COR-L47 (cell line): Measurements from ENCODE around the gene BPIFB6.

Experiments
- DNase-seq: peaks from one replicate; lab custom pipeline; 2025; lab: John Stamatoyannopoulos, UW

BPIFB6 gene

GRCh38 chr20:33016581-33017109 lies 14.8 kb upstream of the BPIFB6 start:
- DNase-seq = no peak

DNA sequence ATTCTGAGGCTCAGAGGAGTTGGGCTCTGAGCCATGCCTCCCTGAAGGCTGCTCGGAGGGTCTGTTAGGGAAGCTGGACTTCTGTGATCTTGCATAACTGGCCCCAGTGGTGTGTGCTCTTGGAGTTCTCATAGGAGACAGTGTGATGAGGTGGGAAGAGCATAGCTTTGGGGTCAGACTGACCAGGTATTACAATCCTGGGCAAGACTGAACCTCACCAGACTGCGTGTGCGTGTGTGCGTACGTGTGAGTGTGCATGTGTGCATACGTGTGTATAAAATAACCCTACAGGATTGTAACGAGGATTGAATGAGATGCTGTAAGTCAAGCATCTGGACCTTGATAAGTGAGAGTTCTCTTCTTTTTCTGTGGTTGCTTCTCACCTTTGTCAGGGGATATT lies 13.9 kb upstream of the BPIFB6 start:
- DNase-seq = no peak

GRCh38 chr20:33018169-33018931 lies 13.1 kb upstream of the BPIFB6 start:
- DNase-seq = no peak

DNA sequence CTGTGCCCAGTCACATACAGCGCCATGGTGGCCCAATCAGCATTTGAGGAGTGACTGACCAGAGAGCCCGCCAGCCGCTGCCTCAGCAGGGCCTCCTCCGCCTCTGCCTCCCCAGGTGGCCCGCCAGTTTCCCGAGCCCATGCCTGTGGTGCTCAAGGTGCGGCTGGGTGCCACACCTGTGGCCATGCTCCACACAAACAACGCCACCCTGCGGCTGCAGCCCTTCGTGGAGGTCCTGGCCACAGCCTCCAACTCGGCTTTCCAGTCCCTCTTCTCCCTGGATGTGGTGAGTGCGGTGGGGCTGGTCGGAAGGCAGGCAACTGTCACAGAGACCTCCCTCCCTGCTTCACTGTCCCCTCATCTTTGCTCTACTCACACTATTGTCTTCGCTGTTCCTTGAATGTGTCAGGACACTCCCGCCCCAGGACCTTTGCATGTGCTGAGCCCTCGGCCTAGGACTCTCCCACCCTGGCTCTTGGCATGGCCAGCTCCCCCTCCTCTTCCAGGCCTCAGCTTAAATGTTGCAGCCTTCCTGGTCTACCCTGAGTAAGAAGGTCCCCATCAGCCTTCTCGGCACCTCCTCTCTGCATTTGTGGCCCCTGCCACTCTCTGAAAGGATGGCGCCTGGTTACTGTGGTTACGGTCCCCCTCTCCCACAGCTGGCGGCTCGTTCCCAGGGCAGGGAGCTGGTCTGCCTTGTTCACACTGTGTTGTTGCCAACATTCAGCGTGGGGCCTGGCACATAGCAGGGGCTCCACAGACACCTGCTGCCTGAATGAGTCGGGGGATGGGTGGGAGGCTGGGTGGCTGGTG lies 11.8 kb upstream of the BPIFB6 start:
- no peak for DNase-seq

DNA sequence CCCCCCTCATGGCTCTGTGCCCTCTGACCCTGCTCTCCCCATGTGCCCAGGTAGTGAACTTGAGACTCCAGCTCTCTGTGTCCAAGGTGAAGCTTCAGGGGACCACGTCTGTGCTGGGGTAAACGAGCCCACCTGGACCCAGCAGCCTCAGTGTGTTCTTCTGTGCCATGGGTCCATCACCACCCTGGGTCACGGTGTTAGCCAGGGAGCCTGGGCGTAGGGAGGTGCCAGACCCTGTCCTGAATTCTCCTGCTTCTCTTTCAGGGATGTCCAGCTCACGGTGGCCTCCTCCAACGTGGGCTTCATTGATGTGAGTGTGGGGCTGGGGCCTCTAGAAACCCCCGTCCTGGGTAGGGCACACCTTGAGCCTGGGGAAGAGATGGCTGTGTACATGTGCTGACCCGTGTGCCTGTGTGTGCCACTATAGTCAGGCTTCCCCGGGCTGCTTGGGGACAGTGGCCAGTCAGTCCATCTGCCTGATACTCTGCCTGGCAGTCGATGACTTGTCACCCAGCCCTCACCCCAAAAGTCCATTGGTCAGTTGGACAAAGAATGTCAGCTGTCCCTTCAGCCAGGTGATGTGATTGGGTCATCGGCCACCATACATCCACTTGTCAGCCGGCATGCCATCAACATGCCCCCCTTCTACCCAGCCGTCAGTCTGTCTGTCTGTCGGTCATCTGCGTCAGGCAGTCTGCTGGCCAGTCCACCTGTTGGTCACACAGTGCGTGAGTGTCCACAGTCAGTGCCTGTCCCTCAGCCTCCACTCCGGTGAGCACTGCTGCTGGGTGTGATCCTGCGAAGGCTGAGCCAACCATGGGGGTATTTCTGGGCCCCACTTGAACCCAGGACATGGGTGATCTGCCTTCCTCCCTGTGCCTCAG lies 10.9 kb upstream of the BPIFB6 start:
- no peak for DNase-seq

DNA sequence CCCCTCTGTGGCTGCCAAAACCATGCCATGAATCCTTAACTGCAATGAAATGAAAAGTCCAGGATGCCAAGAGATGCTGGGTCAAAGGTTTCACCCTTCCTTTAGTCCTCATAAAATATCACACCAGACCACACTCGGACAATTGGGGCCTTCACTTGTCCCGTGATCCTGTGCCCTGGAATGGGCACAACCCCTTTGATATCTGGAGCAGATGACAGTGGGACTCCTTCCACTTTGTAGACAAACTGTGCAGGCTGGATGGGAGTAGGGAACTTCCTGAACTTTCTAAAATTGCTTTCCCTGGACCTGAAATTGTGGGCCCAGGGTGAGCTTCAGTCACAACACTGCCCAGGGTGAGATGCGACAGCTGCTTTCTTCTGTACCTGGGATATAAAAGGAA lies 9.6 kb upstream of the BPIFB6 start:
- DNase-seq = no peak

DNA sequence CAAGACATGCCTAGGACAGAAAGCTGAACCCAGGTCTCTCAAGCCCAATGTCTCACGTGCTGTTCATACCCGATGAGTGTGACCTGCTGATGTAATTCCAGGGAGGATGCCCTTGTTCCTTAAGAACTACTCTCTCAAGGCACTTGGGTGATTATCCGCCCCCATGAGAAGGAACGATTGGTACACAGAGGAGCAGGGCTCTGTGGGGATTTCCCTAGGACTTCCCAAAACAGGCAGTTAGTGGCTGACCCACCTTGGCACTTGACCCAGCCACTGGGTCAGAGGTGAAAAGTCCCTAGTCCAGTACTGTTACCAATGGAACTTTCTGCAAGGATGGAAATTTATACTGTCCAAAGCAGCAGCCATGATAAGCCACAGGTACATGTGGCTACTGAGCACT lies 9.2 kb upstream of the BPIFB6 start:
- no peak for DNase-seq

DNA sequence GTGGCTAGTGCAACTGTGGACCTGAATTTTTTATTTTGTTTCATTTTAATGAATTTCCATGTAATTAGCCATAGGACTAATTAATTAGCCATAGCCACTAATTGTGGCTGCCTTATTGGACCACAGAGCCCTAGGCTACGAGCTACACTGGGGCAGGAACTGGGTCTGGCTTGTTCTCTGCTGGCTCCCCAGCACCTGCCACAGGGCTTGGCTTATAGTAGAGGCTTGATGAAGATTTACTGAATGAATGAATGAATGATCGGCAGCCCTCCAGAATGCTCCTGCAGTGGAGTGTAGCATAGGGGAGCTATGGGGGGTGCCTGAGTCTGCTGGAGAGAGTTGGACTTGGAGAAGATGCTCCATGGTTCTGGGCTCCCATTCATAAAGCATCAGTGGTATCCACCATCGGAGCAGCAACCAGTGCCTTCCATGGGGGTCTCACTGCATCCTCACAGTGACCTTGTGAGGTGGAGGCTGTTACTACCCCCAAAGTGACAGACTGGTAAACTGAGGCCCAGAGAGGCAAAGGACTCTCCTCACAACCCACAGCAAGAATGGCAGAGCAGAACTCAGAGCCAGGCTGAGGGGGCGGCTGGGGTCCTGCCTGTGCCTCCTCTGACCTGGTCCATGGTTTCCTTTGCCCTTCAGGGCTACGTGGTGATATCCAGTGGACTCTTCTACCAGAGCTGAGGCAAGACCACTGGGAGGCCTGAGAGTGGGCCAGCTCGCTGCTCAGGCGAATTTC lies 8.6 kb upstream of the BPIFB6 start:
- no peak for DNase-seq

DNA sequence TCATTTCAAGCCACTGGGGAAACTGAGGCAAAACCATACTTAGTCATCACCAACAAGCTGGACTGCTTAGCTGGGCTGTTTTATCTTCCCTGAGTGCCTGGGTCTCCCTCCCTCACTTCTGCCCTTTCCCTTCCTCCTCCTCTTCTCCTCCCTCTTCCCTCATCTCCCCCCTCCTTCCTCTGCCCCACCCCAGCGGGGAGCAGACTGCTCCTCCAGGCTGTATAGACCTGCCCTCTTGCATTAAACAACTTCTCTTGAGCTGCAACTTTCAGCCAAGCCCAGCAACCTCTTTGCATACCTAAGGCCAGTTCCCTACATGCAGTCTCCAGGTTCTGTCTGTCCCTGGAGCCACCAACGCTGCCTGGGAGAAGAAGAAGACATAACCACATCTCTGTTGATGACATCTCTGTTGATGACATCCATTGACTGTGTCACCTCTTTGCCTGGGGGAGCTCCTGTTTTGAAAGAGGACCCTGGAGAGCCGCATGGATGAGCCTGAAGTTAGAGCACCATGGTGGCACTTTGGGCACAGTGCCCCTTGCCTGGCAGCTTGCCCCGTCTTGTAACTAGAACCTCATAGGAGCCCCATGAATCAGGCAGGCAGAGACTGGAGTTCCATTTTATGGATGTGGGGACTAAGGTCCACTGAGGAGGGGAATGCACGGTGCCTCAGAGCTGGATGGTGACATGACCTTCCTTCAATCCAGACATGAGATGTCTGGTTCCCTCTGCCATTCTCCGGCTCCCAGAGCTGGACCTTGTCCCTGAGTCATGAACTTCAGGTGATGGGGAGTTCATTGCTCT lies 7.8 kb upstream of the BPIFB6 start:
- DNase-seq = no peak

DNA sequence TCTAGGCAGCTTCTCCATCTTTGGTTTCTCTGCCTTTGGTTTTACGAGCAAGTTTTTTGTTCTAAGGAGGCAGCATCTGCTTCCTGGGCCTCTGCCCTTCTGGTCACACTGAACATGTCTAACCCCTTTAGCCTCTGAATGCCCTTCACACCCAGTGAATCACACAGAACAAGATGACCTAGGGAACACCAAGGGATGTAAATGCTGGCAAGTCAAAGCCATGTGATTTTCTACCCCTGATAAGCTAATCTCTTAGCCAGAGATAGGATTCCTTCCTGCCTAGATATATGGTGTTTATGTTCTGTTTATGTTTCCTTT lies 7.2 kb upstream of the BPIFB6 start:
- DNase-seq = no peak

GRCh38 chr20:33024609-33025317 lies 6.7 kb upstream of the BPIFB6 start:
- no peak for DNase-seq

DNA sequence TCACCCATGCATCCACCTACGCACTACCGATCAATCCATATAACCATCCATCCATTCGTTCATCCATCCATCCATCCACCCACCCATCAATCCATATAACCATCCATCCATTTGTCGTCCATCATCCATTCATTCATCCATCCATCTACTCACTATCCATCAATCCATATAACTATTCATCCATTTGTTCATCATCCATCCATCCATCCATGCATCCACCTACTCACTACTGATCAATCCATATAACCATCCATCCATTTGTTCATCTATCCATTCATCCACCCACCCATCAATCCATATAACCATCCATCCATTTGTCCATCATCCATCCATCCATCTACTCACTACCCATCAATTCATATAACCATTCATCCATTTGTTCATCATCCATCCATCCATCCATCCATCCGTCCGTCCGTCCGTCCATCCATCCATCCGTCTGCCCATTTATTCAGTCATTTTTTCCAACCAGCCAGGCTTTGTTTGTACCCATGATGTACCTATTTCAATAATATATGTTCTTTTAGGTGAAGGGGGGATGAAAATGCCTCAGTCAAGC lies 6.1 kb upstream of the BPIFB6 start:
- DNase-seq = no peak

DNA sequence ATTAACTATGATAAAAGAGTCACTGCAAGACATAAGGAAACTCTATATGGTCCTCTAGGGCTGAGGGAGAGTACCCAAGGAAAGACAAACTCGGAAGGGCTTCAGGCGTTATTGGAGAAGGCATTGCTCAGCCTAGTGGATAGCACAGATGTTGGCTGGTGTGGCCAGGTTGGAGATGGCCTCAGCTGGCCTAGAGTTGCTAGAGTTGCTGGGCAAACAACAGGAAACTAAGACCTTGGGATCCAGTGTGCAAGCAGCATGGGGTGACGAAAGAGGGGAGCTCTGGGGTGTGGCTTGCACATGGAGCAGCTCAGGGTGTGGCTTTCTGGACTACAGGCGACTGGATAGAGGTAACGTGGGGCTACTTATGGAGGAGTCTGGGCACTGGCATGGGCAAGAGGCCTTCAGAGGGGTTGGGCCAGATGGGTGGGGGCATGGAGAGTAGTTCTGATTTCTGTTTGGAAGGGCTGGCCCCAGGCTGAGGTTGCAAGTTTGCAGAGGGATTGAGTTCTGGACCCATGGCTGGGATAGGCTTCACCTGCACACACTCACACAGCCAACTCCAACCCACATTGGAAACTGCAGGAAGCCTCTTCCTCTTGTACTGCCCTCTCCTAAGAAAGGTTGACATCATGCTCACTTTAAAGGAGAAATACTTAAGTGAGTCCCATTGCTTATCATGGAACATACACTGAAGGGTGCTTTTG lies 5.2 kb upstream of the BPIFB6 start:
- DNase-seq = no peak

DNA sequence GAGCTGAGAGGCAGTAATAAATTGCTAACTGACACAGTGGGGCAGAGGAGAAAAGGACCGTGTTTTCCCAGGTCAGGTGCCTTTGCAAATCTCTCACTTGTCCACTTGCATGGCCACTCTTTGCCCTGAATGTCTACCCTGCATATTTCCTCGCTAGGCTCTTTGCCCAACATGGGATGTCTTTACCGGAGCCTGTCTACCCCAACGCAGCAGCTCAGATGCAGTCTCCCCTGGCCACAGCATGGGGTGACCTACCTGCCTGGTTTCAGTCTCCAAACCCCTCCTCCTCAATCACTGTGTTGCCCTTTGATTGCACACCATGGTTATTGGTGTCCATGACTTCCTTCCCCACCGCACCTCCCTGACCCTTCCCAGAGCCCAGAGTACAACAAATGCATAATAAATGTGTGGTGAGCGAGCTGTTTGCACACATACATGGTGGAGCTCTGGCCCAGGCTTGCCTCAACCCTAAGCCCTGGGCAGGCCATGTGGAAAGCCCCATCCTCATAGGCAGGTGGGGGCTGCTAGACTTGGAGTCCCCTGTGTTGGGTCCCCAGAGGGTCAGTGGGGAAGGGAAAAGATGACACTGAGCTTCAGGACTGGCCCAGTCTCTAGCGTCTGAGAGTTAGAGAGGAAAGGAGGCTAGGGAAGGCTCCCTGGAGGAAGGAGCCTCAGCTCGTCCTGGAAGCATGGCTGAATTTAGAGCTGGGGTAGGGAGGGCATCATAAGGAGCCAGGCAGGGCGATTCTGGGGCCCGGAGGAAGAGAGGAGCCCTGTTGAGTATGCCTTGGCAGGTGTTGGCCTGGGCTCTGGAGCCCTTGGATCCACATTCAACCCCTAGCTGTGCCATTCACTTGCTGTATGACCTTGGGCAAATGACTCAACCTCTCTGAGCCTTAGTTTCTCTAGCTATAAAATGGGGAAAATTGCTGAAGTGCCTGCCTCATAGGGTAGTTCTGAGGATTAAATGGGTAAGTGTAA lies 4.4 kb upstream of the BPIFB6 start:
- DNase-seq = no peak

DNA sequence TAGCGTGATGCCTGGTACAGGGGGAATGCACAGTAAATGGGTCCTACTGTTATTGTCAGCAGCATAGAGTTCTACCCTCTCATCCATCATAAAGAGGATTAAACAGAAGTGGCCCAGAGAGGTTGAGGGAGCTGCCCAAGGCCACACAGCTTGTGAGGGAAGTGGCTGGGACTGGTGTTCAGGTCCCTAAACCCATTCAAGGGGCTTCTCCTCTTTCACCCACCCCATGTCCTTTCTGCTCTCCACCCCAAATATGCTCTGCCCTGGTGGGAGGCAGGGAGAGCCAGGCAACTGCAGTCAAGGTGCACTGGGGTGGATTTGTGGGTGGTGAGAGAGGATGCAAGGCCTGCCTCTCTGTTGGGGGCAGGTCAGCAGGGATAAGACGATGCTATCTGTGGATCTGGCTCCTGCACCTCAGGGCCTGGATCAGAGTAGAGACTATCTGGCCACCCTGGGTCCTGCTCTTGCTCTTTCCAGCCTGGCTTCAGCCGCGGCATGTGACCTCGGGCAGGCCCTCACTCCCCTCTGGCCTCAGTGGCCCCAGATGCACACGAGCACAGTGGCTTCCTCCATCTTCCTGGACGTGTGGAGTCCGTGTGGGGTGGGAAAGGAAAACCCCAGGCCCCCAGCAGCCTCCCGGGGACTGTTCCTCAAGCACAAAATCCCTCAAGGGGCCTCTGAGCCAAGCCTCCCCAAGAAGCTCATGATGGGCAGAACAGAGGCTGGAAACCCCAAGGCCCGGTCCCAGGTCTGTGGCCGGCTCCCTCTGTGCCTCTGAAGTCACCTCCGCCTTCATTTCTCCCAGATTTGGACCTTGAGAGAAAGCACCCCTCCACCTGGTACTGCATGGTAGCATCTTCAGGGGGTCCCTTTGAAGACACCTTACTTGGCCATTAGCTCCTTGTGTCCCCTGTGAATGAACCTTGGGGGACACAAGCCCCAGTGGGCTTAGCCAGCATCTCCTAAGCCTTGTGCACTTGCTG lies 3.4 kb upstream of the BPIFB6 start:
- no peak for DNase-seq

DNA sequence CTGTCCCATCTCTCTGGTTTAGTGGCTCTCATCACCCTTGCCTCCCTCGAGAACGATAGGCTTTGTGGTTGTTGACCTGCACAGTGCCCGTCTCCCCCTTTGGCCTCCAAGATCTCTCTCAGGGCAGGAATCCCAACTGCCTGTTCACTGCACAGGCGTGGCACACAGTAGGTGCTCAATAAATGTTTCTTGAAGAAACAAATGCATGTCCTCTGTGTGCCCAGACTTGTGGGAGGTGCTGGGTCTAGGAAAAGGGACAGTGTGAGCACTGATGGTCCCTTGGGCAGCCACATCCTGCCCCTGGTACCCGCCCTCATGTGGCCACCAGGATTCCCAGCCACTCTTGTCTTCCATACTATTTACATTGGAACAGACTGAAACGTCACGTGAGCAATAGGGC lies 2.6 kb upstream of the BPIFB6 start:
- no peak for DNase-seq

- DNase-seq = no peak
Measured at GRCh38 chr20:33030076-33030475, 1.4 kb upstream of the BPIFB6 start.
